22Rv1 (cell line): Measurements from ENCODE around the gene DLG5.

Experiments
- ZFX ChIP-seq: fragments of 450-650 bp; IDR thresholded peaks from 2 replicates; pipeline ENCODE4 v1.6.1; 2017; ENCODE audit warnings: antibody characterized with exemption, borderline replicate concordance
- TF ChIP-seq, protein P1 (sequence below): fragments of 450-650 bp; IDR thresholded peaks from 2 replicates; pipeline ENCODE4 v1.5.1; 2017; ENCODE audit warnings: mild to moderate bottlenecking

- TF ChIP-seq, protein P1, sequence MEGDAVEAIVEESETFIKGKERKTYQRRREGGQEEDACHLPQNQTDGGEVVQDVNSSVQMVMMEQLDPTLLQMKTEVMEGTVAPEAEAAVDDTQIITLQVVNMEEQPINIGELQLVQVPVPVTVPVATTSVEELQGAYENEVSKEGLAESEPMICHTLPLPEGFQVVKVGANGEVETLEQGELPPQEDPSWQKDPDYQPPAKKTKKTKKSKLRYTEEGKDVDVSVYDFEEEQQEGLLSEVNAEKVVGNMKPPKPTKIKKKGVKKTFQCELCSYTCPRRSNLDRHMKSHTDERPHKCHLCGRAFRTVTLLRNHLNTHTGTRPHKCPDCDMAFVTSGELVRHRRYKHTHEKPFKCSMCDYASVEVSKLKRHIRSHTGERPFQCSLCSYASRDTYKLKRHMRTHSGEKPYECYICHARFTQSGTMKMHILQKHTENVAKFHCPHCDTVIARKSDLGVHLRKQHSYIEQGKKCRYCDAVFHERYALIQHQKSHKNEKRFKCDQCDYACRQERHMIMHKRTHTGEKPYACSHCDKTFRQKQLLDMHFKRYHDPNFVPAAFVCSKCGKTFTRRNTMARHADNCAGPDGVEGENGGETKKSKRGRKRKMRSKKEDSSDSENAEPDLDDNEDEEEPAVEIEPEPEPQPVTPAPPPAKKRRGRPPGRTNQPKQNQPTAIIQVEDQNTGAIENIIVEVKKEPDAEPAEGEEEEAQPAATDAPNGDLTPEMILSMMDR: no peak
- TF ChIP-seq ZFX: no peak
These were observed 151.6 kb downstream of the DLG5 start for GRCh38 chr10:77774940-77775391.
